Activated naive CD4-positive, alpha-beta T cell treated with anti-CD3 and anti-CD28 coated beads for 36 hours (primary cell): ENCODE measurements around the gene MTHFD1. TPM values are rescaled to one million over a fixed set of nuclear protein-coding genes. Genes with fewer than 3 reads are reported as not detected.

ENCODE experiments used
- total RNA-seq, 2 experiments: library from RNA; stranded (reverse); gene quantifications; one replicate each; pipeline ENCODE4 v1.2.3, GENCODE V29; 2021

Gene MTHFD1
- total RNA-seq, 2 experiments from 2014 or later: 240 to 247 TPM

Other genes starting within 250 kb of the MTHFD1 start
- under 1 TPM; 0.27 to 0.43 TPM for gene ESR2, start 94.0 kb upstream of the MTHFD1 start, total RNA-seq
- gene AKAP5, start 77.1 kb downstream of the MTHFD1 start, total RNA-seq: under 1 TPM; 0.57 to 0.69 TPM
- gene ZBTB25, start 115.5 kb downstream of the MTHFD1 start, total RNA-seq: 10 to 100 TPM; 22.6 to 23.5 TPM
- 10 to 100 TPM; 21.3 to 23.4 TPM for gene ZBTB1, start 116.4 kb downstream of the MTHFD1 start, total RNA-seq
- 1 to 10 TPM; 4.1 to 5.1 TPM for gene HSPA2, start 152.4 kb downstream of the MTHFD1 start, total RNA-seq
- gene PPP1R36, start 161.6 kb downstream of the MTHFD1 start, total RNA-seq: not detected